Esophagus squamous epithelium (tissue), 4 donors: ENCODE results near the gene PTPRG.

ENCODE experiments used
- CTCF ChIP-seq, 6 experiments: fragments of 450-650 bp in 4 of 6; fragments of 200-600 bp in 2 of 6; sonication (generic) in 2 of 6; IDR thresholded peaks; one replicate each; pipeline ENCODE4 v1.5.1; 2016 to 2019; ENCODE audit warnings: antibody characterized with exemption in 6 of 6, mild to moderate bottlenecking in 4 of 6, moderate library complexity in 4 of 6
- POLR2A ChIP-seq, 4 donors: fragments of 450-650 bp; IDR thresholded peaks; one replicate each; pipeline ENCODE4 v1.6.1; 2017; ENCODE audit warnings: antibody characterized with exemption in 4 of 4, mild to moderate bottlenecking in 4 of 4, moderate library complexity in 3 of 4

- TF ChIP-seq CTCF (IDR thresholded peaks at IDR 0.05) (no peak), POLR2A (IDR thresholded peaks at IDR 0.05) (no peak)
These were observed 16.4 kb downstream of the PTPRG start for GRCh38 chr3:61577760-61578159.
